ENCODE data around the gene TMEM144. TPM values are rescaled to one million over a fixed set of nuclear protein-coding genes. Genes with fewer than 3 reads are reported as not detected.
"Not testable (repeated sequence)": the region's sequence is repeated elsewhere in the genome, so short reads cannot be mapped to it uniquely, and the experiment has no call there.

TMEM144 gene
- total RNA-seq, 1 experiment from 2014 or later: 3.4 TPM

DNA sequence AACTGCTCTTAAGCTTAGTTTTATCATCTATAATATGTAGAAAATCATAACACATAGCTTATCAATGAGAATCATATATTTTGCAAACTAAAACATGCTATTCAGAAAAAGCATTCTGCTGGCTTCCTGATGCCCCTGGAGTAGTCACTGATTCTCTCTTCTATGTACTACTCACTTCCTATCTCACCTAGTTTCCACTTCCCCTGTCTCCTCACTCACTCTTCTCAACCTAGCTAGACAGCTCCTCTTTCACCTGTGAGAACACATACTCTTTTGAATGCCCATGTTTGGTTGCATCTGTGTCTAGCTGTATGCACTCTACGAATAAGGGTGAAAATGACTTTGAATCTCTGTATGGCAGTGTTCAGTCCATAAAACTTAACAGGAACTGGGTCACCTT lies 9.3 kb downstream of the TMEM144 start:
- Histone ChIP-seq H2BK15ac (ENCODE audit: low read depth, low read length) (no peak overlapping the region), H2BK20ac (ENCODE audit: low read depth, low read length, poor library complexity, severe bottlenecking) (no peak overlapping the region), H4K20me1 (ENCODE audit: control insufficient read depth, insufficient read depth, insufficient read length) (no peaks in the 10 kb centered on the region), H3K23ac (ENCODE audit: insufficient read length, low read depth, low read length) (no peak overlapping the region), H3K27me3 (ENCODE audit: insufficient read depth, low read length) (no peaks in the 10 kb centered on the region), H3K56ac (ENCODE audit: insufficient read length, low read depth, low read length) (no peak overlapping the region), H3K9me3 (ENCODE audit: control insufficient read depth, low read depth, low read length) (no peaks in the 10 kb centered on the region), H3K14ac (ENCODE audit: insufficient read depth, low read length) (no peak overlapping the region), H3K4me2 (ENCODE audit: insufficient read depth, insufficient read length, low read length) (no peak overlapping the region), H4K5ac (ENCODE audit: insufficient read length, low read depth, low read length) (no peak overlapping the region), H2BK120ac (ENCODE audit: low read depth, low read length, poor library complexity, severe bottlenecking) (no peak overlapping the region), H3K4ac (ENCODE audit: low read depth, low read length) (no peak overlapping the region), H3K9ac (ENCODE audit: extremely low read depth, insufficient read length, low read length) (no peak overlapping the region), H2BK5ac (ENCODE audit: insufficient read length, low read length) (no peak overlapping the region), H3K79me2 (ENCODE audit: insufficient read depth, low read length) (no peaks in the 10 kb centered on the region), H3K23me2 (ENCODE audit: insufficient read length, low read depth, low read length, poor library complexity, severe bottlenecking) (no peaks in the 10 kb centered on the region), H3K4me1 (ENCODE audit: insufficient read depth, low read length) (0 out of 2 replicates have a peak, but pooled peaks cover 2% of the 10 kb centered on the region), H3K27ac (ENCODE audit: insufficient read length, low read depth, low read length) (no peak overlapping the region), H2BK12ac (ENCODE audit: insufficient read length, low read depth, low read length) (no peak overlapping the region), H2AK5ac (ENCODE audit: insufficient read length, low read length) (no peak overlapping the region), H3K18ac (ENCODE audit: insufficient read length, low read depth, low read length) (no peak overlapping the region), H3K79me1 (ENCODE audit: insufficient read depth, low read depth, low read length, poor library complexity, severe bottlenecking) (no peaks in the 10 kb centered on the region), H4K8ac (replicated peaks; ENCODE audit: insufficient read length, low read depth, low read length) (no peak overlapping the region), H2AFZ (ENCODE audit: low read length) (no peak overlapping the region), H4K91ac (ENCODE audit: insufficient read length, low read depth, low read length) (no peak overlapping the region), H3T11ph (ENCODE audit: low read length) (no peak overlapping the region)
- no peak overlapping the region for H3K4me3 Mint-ChIP-seq
- no peaks in the 10 kb centered on the region; a peak in 1 of 7 replicates for H3K36me3 Mint-ChIP-seq (ENCODE audit: insufficient read depth in 1 of 3, low read depth in 3 of 3)
- peaks cover 4 to 5% of the 10 kb centered on the region in 2 experiments for H3K4me1 Mint-ChIP-seq
- peak overlapping the region in 1 of 3 experiments; percentile 34; a peak in 1 of 7 replicates for H3K27ac Mint-ChIP-seq
- no peaks in the 10 kb centered on the region for H3K9me3 Mint-ChIP-seq
- no peak for DNase-seq
- TF ChIP-seq, protein P1, sequence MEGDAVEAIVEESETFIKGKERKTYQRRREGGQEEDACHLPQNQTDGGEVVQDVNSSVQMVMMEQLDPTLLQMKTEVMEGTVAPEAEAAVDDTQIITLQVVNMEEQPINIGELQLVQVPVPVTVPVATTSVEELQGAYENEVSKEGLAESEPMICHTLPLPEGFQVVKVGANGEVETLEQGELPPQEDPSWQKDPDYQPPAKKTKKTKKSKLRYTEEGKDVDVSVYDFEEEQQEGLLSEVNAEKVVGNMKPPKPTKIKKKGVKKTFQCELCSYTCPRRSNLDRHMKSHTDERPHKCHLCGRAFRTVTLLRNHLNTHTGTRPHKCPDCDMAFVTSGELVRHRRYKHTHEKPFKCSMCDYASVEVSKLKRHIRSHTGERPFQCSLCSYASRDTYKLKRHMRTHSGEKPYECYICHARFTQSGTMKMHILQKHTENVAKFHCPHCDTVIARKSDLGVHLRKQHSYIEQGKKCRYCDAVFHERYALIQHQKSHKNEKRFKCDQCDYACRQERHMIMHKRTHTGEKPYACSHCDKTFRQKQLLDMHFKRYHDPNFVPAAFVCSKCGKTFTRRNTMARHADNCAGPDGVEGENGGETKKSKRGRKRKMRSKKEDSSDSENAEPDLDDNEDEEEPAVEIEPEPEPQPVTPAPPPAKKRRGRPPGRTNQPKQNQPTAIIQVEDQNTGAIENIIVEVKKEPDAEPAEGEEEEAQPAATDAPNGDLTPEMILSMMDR (conservative IDR thresholded peaks at IDR 0.05): no peak
- H3K27me3 Mint-ChIP-seq (ENCODE audit: low read depth): no peaks in the 10 kb centered on the region
- no CpG with 5 or more reads among the region's 1 CpG for WGBS (ENCODE audit: extremely low coverage, insufficient read length, low lambda C conversion rate)

DNA sequence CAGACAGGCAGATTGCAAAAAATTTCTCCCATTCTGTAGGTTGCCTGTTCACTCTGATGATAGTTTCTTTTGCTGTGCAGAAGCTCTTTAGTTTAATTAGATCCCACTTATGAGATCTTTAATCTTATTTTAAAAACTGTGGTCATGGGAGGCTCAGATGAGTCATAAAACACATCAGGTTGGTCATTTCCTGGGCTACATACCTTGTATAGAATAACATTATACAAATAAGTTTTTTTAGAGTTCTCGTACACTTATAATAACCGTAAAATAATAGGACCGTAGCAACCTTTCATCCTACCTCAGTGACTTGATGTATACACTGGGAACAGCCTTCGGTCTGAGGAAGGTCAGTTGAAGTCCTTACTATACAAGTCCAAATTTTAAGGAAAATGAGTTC lies 14.0 kb downstream of the TMEM144 start:
- not testable (repeated sequence) for H3K56ac ChIP-seq (ENCODE audit: insufficient read length, low read depth, low read length); H4K20me1 ChIP-seq (ENCODE audit: control insufficient read depth, insufficient read depth, insufficient read length); H3K4me3 Mint-ChIP-seq; H2BK5ac ChIP-seq (ENCODE audit: insufficient read length, low read length); H3K79me2 ChIP-seq (ENCODE audit: insufficient read depth, low read length); H3K23ac ChIP-seq (ENCODE audit: insufficient read length, low read depth, low read length); H2BK20ac ChIP-seq (ENCODE audit: low read depth, low read length, poor library complexity, severe bottlenecking); H3K9me3 Mint-ChIP-seq; H2BK15ac ChIP-seq (ENCODE audit: low read depth, low read length); H2BK120ac ChIP-seq (ENCODE audit: low read depth, low read length, poor library complexity, severe bottlenecking); DNase-seq; H3K79me1 ChIP-seq (ENCODE audit: insufficient read depth, low read depth, low read length, poor library complexity, severe bottlenecking); H3K27ac ChIP-seq (ENCODE audit: insufficient read length, low read depth, low read length); H4K5ac ChIP-seq (ENCODE audit: insufficient read length, low read depth, low read length); H3K4me2 ChIP-seq (ENCODE audit: insufficient read depth, insufficient read length, low read length); H4K8ac ChIP-seq (replicated peaks; ENCODE audit: insufficient read length, low read depth, low read length); H3K23me2 ChIP-seq (ENCODE audit: insufficient read length, low read depth, low read length, poor library complexity, severe bottlenecking); H3K18ac ChIP-seq (ENCODE audit: insufficient read length, low read depth, low read length); H3K9ac ChIP-seq (ENCODE audit: extremely low read depth, insufficient read length, low read length); H3K36me3 Mint-ChIP-seq (ENCODE audit: insufficient read depth in 1 of 3, low read depth in 3 of 3); H3T11ph ChIP-seq (ENCODE audit: low read length); H4K91ac ChIP-seq (ENCODE audit: insufficient read length, low read depth, low read length); H2AFZ ChIP-seq (ENCODE audit: low read length); H2BK12ac ChIP-seq (ENCODE audit: insufficient read length, low read depth, low read length); H3K9me3 ChIP-seq (ENCODE audit: control insufficient read depth, low read depth, low read length); H3K27ac Mint-ChIP-seq; H3K14ac ChIP-seq (ENCODE audit: insufficient read depth, low read length); H3K4me1 ChIP-seq (ENCODE audit: insufficient read depth, low read length); H3K4ac ChIP-seq (ENCODE audit: low read depth, low read length); H2AK5ac ChIP-seq (ENCODE audit: insufficient read length, low read length); H3K27me3 Mint-ChIP-seq (ENCODE audit: low read depth); H3K27me3 ChIP-seq (ENCODE audit: insufficient read depth, low read length)
- peaks cover 9 to 12% of the 10 kb centered on the region in 2 experiments for H3K4me1 Mint-ChIP-seq
- no CpG with 5 or more reads among the region's 4 CpGs for WGBS (ENCODE audit: extremely low coverage, insufficient read length, low lambda C conversion rate)

Measured in H9 (cell line).